ENCODE data around the gene GFOD2.

Gene GFOD2

DNA sequence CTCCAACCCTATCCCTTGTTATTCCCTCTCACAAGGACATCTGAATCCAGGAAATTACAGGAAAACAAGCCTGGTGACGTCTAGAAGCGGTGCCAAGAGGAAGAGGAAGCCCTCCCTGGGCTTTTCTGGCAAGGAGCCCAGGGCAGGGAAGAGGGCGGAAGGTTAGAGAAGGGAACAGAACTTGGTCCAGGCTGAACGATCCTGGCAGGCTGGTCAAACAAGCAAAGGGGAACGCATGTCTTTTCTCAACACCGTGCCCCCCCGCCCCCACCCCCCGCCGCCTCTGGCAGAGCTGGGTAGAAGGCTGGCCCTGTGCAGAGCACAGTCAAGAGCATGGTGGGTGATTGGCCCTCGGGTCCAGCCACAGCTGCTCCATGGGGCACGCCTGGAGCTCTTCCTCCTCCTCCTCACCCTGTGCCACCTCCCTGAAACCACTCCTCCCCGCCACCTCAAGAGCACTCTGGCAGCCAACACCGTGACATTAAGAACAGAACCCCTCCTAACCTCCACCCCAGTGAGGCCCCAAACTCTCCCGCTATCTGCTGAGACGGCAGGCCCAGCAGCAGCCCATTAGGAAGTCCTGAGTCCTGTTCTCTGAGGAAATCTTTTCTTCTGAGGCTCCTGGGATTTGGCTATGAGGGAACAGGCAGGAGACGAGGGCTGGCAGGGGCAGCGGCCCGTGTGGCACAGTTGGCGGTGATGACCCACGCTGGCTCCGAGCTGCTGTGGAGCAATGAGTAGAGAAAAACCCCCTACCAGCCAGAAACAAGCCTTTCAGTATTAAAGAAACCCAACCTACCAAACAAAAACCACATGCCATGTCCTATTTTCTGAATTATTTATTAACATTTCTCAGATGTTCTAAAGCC lies 45.2 kb downstream of the GFOD2 start:
- DNase-seq (ENCODE audit: low read depth in 2 of 2, low spot score in 1 of 2): no peak

DNA sequence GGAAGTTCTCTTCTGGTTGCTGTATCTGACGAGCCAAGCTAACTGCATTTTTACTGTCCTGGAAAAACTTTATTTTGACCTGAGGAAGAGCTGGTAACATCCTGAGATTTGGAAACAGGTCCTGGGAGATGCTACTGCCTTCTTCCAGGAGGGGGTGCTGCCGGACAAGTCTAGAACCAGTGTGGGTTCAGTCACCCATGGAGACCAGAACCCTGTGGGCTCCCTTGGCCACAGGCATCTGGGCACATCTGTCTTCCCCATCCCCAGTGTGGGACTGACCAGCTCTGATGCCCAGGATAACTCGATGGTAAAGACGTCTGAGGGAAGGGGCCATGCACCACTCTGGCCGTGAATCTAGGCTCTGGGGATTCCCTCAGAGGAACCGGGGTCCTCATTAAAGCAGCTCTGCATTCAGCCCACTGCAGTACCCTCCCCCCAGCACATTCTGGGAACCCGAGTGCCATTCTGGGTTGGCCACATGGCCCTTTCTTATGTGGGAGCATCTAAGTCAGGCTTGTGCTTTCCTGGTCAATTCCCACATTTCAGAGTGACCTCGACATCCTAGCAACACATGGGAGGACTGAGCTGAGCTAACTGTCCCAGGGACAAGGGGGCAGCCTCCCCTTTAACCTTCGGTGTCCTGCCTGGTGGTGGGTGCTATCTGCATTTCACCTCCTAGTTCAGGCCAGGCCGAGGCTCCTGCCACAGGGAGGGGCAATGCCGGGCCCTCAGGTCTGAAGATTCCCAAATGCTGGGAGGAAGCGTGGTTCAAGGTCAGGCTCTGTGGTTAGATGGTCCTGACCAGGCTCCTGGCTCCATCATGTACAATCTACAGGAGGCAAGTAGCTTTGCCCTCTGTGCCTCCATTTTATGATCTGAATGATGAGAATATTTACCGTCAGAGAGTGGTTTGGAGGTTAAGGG lies 46.1 kb downstream of the GFOD2 start:
- peak in 1 of 2 donors; percentile 21 for DNase-seq (ENCODE audit: low read depth in 2 of 2, low spot score in 1 of 2)

DNA sequence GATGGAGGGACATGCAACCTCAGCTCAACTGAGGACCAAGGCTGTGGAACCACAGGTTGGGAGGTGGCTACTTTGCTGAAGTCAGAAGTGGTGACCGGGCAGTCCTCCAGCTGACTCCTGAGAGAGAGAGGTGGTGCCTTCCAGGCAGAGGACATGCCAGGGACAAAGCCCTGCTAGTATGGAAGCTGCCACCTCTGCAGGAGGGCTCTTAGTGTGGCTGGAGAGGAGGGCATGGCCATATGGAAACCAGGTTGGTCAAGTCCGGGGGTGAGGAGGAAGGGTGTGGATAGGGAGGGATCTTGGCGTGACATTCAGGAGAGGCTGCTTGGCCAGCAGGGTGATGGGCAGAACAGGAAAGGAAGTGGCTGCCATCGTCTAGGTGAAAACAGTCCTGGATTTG lies 46.8 kb downstream of the GFOD2 start:
- DNase-seq (ENCODE audit: low read depth in 2 of 2, low spot score in 1 of 2): no peak

DNA sequence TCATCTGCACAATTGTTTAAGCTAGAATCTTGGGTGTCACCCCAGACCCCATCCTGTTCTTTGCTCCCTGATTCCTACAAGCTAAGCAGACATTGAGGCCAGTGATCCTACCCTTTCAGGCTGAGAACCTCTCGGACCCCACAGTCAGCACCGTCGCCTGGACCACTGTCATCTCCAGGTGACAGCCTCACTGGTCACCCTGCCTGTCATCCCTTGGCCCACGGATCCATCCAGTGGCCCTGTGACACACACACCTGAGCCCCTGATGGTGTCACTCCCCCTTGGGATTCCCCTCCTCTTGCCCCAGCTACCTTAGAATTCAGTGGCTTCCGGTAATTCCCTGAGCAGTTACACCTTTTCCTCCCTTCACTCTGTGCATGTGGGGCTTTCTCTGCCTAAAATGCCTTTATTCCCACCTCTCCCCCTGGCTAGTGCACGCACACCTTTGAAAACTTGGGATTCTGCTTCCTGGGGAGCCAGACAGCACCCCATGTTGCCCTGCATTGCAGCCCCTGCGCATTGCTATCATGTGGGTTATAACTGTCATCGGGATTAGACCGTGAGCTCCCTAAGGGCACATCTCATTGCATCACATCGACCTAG lies 49.5 kb downstream of the GFOD2 start:
- DNase-seq (ENCODE audit: low read depth in 2 of 2, low spot score in 1 of 2): no peak

DNA sequence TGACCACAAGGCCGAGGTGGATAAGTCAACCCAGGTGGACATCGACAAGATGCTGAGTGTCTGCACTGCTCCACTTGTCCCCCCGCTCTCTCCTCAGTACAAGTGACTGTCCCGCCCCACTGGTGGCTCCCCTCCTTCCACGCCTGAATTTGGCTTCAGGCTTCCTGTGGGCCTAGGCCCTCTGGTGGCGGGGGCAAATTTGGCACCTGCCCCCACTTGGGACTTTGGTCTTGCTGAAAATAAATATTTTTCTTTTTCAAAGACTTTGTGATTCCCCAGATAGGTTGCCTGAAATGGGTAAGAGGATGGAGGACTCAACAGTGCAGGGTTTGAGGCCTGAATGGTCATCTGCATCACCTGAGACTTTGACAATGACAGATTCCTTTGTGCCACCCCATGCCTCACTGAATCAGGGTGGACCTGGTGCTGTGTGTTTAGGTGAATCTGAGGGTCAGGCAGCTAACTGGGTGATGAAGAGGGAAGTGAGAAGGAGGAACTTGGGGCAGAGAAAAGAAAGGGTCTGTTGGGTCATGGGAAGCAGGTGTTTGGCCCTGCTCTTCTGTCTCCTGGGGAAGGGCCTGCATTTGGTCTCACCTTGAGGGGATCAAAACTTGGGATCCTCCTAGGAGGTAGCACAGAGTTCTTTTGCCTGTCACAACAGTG lies 50.5 kb downstream of the GFOD2 start:
- no peak for DNase-seq (ENCODE audit: low read depth in 2 of 2, low spot score in 1 of 2)

DNA sequence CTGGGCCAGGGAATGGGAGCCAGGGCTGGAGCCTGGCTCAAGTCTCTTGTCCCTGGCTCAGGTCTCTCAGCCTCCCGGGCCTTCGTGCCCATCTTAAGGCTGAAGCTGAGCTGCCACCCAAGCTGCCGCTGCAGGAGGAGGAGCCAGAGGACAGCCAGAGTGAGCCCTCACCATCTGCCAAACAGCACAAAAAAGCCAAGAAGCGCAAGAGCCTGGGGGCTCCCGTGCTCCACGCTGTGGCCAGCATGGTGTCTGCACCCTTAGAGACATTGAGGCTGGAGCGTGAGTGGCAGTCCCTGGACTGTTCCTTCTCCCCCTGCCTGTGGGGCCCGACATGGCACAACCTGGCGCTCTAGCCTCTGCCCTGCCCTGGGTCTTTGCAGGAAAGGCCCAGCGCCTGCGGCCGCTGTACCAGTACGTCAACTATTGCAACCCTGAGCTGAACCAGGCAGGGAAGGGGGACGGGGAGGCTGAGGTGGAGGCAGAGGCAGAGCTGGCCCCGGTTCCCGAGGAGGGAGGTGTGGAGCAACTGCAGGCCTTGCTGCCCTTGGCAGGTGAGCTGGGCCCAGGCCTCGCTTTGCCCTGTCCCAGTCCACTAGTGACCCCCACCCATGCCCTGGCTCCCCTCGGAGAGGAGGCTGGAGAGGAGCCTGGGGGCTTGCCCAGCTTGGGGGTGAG lies 51.2 kb downstream of the GFOD2 start:
- DNase-seq (ENCODE audit: low read depth in 2 of 2, low spot score in 1 of 2): peak; percentile 29 to 60

DNA sequence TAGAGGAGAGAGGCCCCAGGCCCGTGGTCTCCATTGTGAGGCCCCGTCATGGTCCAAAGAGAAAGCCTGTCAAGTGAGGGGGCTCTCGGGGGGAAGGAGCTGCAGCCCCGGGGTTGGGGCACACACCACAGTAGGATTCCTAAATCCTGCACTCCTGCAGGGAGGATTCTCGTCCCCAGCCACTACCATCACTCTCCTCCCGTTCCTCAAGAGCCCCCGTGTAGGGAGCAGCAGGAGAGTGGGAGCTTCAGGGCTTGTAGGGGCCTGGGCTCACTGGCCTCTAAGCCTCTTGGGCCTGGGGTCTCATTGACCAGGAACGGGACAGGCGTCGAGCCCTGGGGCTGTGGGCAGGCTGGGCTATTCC lies 51.7 kb downstream of the GFOD2 start:
- DNase-seq (ENCODE audit: low read depth in 2 of 2, low spot score in 1 of 2): no peak

DNA sequence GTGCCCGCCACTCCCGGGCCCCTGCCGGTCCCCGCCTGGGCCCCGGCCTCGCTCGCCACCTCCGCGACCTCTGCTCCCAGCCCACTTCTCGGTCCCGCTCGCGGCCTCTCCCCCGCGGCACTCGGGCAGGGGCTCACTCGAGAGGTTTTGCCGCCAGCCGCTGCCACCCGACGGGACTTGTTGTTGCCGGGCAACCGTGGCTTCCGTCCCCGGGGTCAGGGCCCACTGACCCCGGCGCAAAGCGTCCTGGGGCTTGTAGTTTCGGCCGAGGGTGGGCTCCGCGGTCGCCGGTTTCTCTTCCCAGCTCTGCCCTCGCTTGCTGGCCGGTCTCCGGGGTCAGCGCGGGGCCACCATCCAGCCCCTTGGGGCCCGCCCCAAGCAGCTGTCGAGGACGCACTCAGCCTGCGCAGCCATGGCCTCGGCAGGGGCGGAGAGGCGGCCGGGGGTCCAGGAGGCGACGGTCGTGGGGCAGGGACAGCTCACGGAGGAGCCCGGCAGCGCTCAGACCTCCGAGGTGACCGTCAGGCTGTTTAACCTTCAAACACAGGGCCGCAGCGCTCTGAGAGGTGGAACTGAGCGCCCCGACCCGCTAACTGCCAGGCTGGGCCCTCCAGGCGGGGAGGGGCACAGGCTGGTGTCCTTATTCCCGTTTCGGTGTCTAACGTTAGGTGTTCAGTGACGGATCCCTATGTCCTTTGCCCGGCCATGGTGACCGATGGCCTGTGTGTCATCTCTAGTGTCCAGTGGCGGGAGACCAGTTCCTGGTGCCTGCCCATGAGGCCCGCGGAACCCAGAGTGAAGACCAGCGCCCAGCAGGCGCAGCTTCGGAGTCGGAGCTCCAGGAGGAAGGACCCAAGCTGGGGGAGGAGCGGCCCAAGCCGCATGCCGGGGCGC lies 52.3 kb downstream of the GFOD2 start, which contains the start of the genes C16orf86 and ENKD1:
TSS of gene C16orf86 (plus strand) at position 256 of the 894 bp plus-strand sequence. CDS start at position 413, 157 bp downstream.
TSS of gene ENKD1 (minus strand) at position 192 of the 894 bp plus-strand sequence. CDS start 308 bp downstream, outside the sequence.
- DNase-seq (ENCODE audit: low read depth in 2 of 2, low spot score in 1 of 2): peak; percentile 50 to 66

DNA sequence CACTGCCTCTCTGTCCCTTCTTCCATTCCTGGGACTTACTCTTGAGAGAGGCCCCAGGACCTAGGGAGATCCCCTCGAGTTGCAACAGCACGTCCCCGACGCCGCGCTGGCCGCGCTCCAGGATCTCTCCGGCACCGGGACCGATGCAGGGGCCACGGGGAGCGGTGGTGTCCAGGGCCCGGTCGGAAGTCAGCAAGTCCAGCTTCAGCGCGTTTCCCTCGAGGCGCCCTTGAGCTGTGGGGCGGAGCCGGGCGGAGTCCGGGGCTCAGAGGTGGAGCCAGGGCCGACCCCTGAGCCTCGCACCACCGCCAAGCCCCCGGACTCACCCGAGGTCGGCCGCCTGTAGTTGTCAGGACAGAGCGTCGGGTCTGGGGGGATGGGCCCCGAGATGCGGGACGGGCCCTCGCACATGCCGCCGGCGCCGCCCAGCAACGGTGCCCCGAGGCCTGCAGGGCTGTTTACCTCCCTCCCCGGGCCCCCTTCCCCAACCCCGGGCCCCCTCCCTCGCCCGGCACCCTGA lies 53.0 kb downstream of the GFOD2 start:
- DNase-seq (ENCODE audit: low read depth in 2 of 2, low spot score in 1 of 2): no peak

DNA sequence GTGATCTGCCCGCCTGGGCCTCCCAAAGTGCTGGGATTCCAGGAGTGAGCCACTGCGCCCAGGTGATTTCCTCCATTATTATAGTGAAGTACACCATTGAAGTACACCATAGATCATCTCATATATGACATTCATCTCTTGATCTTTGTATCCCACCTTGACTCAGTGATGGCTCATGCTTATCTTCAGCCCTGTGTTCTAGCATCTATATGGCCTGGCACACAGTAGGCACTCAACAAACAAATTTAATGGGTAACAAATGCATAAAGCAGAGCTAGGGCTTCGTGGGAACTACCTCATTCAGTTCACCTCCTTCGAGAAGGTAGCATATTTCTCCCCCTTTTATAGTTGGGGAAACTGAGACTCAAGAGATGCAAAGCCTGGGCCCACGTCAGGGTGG lies 53.5 kb downstream of the GFOD2 start:
- DNase-seq (ENCODE audit: low read depth in 2 of 2, low spot score in 1 of 2): no peak

DNA sequence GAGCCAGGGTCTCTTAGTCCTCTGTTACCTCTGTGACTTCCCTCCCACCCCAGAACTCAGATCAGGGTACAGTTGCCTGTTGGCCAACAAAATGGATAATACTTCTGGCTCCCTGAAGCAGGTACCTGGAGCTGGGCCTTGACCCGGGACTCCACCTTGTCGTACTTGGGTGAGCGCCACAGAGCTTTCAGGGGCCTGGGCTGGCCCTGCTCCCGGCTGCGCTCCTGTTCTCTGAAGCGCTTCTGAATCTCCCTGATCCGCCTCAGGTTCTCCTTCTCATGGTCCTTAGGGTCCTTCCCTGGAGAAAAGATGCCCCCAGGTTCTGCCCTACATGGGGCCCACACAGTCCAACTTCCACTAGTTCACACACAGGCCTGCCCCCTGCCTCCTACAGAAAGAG lies 54.2 kb downstream of the GFOD2 start:
- no peak for DNase-seq (ENCODE audit: low read depth in 2 of 2, low spot score in 1 of 2)

DNA sequence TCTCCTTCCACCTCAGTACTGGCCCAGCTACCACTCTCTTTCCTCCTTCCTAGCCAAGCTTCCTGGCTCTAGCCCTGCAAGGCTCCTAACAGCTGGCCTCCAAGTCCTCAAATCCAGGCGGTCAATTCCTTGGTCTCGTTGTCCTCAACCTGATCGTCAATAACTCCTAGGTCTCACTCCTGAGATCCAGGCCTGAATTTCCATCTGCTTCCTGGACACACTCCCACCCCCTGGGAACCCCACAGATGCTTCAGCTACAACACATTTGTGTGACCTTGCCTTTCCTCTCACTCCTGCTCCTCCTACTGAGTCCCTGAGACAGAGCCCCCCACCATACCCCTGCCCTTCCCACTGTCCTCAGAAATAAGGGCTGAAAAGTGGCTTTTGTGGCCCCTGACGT lies 54.9 kb downstream of the GFOD2 start:
- DNase-seq (ENCODE audit: low read depth in 2 of 2, low spot score in 1 of 2): no peak

DNA sequence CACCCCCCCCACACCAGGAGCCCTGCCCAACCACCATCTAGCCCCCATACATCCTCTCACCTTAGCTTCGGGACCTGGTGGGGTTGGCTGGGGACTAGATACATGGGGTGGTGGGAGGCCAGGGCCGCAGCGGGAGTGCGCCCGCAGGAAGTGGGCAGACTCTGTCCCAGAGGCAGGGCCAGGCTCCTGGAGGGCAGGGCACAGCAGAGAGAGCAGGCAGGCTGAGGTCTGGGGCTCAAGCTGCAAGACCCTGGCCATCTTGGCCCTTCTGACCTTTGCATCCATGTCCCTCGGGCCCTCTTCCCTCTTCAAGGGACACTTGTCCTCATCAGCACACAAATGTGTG lies 55.3 kb downstream of the GFOD2 start:
- no peak for DNase-seq (ENCODE audit: low read depth in 2 of 2, low spot score in 1 of 2)

DNA sequence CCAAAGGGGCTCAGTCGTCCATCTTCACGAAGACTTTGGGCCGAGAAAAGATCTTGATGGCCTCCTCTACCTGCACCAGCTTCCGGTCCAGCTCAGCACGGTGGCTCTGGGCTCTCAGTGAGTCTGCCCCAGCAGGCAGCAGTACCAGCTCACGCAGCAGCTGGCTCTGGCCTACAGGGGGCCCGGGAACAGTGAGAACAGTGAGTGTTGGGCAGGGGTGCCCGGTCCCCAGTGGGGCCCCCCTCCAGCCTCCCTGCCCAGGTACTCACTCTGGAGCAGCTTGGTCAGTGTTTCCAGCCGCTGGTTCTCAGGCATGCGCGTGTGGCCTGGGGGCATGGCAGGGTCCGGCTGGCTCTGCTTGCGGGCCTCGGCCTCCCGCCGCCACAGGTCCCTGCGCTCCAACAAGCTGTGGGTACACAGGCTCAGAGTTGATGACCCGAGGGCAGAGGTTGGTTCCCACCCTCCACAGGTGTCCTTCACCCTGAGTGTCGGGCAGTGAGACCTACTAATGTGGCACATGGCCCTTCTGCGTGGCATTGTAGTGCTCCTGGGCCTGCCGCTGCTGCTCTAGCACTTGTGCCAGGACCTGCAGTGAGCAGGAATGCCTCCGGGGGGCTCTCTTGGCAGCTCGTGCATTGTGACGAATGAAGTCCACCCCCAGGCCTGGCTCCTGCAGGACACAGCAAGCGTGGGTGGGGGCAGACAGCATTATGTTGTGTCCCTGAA lies 55.8 kb downstream of the GFOD2 start:
- DNase-seq (ENCODE audit: low read depth in 2 of 2, low spot score in 1 of 2): no peak

DNA sequence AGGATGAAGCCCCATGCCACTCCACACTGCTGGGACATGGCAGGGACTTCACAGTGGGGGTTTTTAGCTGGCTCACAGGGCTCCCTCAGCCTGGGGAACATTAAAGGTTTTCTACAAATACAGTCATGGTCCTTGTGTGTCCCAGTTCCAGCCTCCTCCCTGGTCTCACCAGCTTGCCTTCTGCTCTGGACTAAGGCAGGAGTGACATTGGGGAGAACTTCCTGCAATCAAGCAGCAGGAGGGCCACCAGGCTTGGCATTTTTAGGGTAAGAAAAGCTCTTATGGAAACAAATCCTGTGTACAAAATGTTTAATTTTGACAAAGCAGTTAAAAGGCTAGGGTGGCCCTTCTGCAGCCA lies 56.5 kb downstream of the GFOD2 start:
- no peak for DNase-seq (ENCODE audit: low read depth in 2 of 2, low spot score in 1 of 2)

DNA sequence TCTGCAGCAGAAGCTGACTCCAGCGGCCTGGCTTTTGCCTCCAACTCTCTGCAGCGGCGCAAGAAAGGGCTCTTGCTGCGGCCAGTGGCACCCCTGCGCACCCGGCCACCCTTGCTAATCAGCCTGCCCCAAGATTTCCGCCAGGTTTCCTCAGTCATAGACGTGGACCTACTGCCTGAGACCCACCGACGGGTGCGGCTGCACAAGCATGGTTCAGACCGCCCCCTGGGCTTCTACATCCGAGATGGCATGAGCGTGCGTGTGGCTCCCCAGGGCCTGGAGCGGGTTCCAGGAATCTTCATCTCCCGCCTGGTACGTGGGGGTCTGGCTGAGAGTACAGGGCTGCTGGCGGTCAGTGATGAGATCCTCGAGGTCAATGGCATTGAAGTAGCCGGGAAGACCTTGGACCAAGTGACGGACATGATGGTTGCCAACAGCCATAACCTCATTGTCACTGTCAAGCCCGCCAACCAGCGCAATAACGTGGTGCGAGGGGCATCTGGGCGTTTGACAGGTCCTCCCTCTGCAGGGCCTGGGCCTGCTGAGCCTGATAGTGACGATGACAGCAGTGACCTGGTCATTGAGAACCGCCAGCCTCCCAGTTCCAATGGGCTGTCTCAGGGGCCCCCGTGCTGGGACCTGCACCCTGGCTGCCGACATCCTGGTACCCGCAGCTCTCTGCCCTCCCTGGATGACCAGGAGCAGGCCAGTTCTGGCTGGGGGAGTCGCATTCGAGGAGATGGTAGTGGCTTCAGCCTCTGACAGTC lies 57.0 kb downstream of the GFOD2 start:
- no peak for DNase-seq (ENCODE audit: low read depth in 2 of 2, low spot score in 1 of 2)

DNA sequence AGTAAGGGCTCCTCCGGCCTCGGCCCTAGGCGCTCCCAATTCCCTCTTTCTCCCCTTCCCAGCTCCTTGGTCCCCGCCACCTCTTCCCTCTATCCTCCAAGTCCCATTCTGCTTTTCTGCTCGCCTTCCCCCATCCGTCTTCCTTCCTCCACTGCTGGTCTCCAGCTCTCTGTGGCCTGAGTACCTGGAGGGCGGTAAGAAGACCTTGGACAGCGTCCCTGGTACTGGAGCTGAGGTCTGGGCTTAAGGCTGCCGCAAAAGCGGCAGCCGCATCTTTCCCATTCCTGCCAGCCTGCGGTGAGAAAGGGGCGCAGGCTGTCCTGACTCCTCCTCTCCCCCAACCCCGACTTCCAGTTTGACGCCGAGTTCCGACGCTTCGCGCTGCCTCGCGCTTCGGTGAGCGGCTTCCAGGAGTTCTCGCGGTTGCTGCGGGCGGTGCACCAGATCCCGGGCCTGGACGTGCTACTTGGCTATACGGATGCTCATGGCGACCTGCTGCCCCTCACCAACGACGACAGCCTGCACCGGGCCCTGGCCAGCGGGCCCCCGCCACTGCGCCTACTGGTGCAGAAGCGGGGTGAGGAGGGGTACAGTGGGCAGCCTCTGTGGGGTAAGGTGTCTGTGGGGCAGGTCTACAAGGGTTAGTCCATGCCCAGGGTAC lies 57.9 kb downstream of the GFOD2 start:
- DNase-seq (ENCODE audit: low read depth in 2 of 2, low spot score in 1 of 2): no peak

Measured in stimulated activated CD8-positive, alpha-beta memory T cell treated with anti-CD3 and anti-CD28 coated beads, Interleukin-4, amount 100 ng/mL, for 1 hour (primary cell).